ENCODE data around the gene ASPSCR1. TPM values are rescaled to one million over a fixed set of nuclear protein-coding genes. Genes with fewer than 3 reads are reported as not detected.

ASPSCR1 gene
- total and polyA plus RNA-seq, 2 of the 13 experiments (the other 11 are each of a cell fraction or from before 2014, with no cell fraction given) = 274 to 314 TPM

GRCh38 chr17:82064433-82065192 lies 87.2 kb downstream of the ASPSCR1 start (continued):
- TF ChIP-seq GMEB2 (CRISPR knock-in tag; IDR thresholded peaks at IDR 0.05; ENCODE audit: low read depth) = no peak
- no peak for TF ChIP-seq CBX2 (IDR thresholded peaks at IDR 0.05; ENCODE audit: low read depth, low read length)
- TF ChIP-seq CBX2 (CRISPR knock-in tag; IDR thresholded peaks at IDR 0.05; ENCODE audit: low read depth) = no peak
- no peak for TF ChIP-seq ZMAT5 (CRISPR knock-in tag; IDR thresholded peaks at IDR 0.05; ENCODE audit: borderline replicate concordance, low read depth)
- no peak for TF ChIP-seq NR2F2 (IDR thresholded peaks at IDR 0.05; ENCODE audit: borderline replicate concordance, low read depth)
- no peak for TF ChIP-seq ZNF281 (CRISPR knock-in tag; IDR thresholded peaks at IDR 0.05; ENCODE audit: borderline replicate concordance)
- no peak for TF ChIP-seq CHD4 (IDR thresholded peaks at IDR 0.05; ENCODE audit: borderline replicate concordance, low read length)
- TF ChIP-seq ZNF552 (CRISPR knock-in tag; IDR thresholded peaks at IDR 0.05; ENCODE audit: borderline replicate concordance) = no peak
- TF ChIP-seq FOXK1 (CRISPR knock-in tag; IDR thresholded peaks at IDR 0.05; ENCODE audit: borderline replicate concordance, low read depth) = no peak
- no peak for TF ChIP-seq ZNF652 (CRISPR knock-in tag; IDR thresholded peaks at IDR 0.05; ENCODE audit: borderline replicate concordance, low read depth)
- TF ChIP-seq ZBTB8A (CRISPR knock-in tag; IDR thresholded peaks at IDR 0.05; ENCODE audit: borderline replicate concordance, low read depth) = no peak
- no peak for TF ChIP-seq CREM (IDR thresholded peaks at IDR 0.05)
- no peak for TF ChIP-seq CREM (CRISPR knock-in tag; IDR thresholded peaks at IDR 0.05)
- no peak for TF ChIP-seq TCF7L2 (IDR thresholded peaks at IDR 0.05; ENCODE audit: low read depth, low read length)
- TF ChIP-seq SIN3B (IDR thresholded peaks at IDR 0.05; ENCODE audit: low read length) = no peak
- TF ChIP-seq FOXM1 (CRISPR knock-in tag; IDR thresholded peaks at IDR 0.05) = 0 out of 2 replicates have a peak, but pooled peaks have one; percentile 64
- TF ChIP-seq ZFYVE20 (CRISPR knock-in tag; IDR thresholded peaks at IDR 0.05; ENCODE audit: borderline replicate concordance, low read depth) = no peak
- no peak for TF ChIP-seq ZSCAN9 (CRISPR knock-in tag; IDR thresholded peaks at IDR 0.05; ENCODE audit: borderline replicate concordance)
- TF ChIP-seq ZNF883 (CRISPR knock-in tag; IDR thresholded peaks at IDR 0.05; ENCODE audit: not compliant biosample characterization) = no peak
- TF ChIP-seq HOXA3 (CRISPR knock-in tag; IDR thresholded peaks at IDR 0.05) = peak; percentile 31; the same call in 1 of the 2 replicates
